HepG2 (cell line): Measurements from ENCODE around the gene ZMAT2. TPM values are rescaled to one million over a fixed set of nuclear protein-coding genes. Genes with fewer than 3 reads are reported as not detected.

Experiments
- ATAC-seq: fragments of 200-7000 bp; cut with Tn5 transposase; 3 replicates; pipeline ENCODE4 v1.9.1; 2020; ENCODE audit warnings: mild to moderate bottlenecking, moderate library complexity
- BruUV-seq: library from RNA; stranded (reverse); fragments of 400-500 nt; replicated peaks from 2 replicates; lab custom pipeline; 2021; lab: Mats Ljungman, UMichigan
- CTCF ChIA-PET: fragments of 300-600 bp; formaldehyde crosslinking; extraction: SDS; loops from one replicate; lab custom pipeline; 2021; ENCODE audit warnings: low total read pairs, inconsistent platforms, low intra/inter-chr PET ratio; lab: Yijun Ruan, JAX
- POLR2A ChIA-PET: fragments of 350-600 bp; sonication (Branson Sonifier 250); formaldehyde crosslinking; loops from one replicate; lab custom pipeline; 2020; ENCODE audit warnings: antibody characterized with exemption, inconsistent platforms; lab: Yijun Ruan, JAX
- DNase-seq: peaks from one replicate; pipeline ENCODE4 v3.0.0-alpha.2; 2015; ENCODE audit warnings: low spot score
- FAIRE-seq: peaks from 3 replicates; lab custom pipeline; 2011; peaks lifted over from hg19 to GRCh38; lab: Jason Lieb, UNC
- H2AFZ ChIP-seq: one replicate; pipeline ENCODE4 v1.6.1; 2011; ENCODE audit warnings: low read length, inconsistent platforms
- H3K27ac ChIP-seq: fragments of 300-600 bp; 3 replicates; pipeline ENCODE4 v1.8.0; 2011; ENCODE audit warnings: mixed run types, mild to moderate bottlenecking, mixed read lengths, low read length, inconsistent platforms; ENCODE audit not compliant: insufficient read depth; ENCODE audit errors: extremely low read length
- H3K27me3 ChIP-seq, 2 experiments: fragments of 200-600 bp in 1 of 2; 2 replicates in 1 of 2; 3 replicates in 1 of 2; pipeline versions ENCODE4 v1.6.0 to v1.8.0; 2011; ENCODE audit warnings: low read length in 2 of 2, mild to moderate bottlenecking in 2 of 2, moderate library complexity in 2 of 2, inconsistent platforms in 1 of 2; ENCODE audit not compliant: insufficient read depth in 2 of 2, control insufficient read depth in 1 of 2
- H3K36me3 ChIP-seq, 2 experiments: fragments of 200-600 bp in 1 of 2; replicated peaks in 1 of 2; 2 replicates in 1 of 2; 3 replicates in 1 of 2; pipeline versions ENCODE4 v1.5.1 to v1.8.0; 2011; ENCODE audit warnings: low read length in 2 of 2, inconsistent platforms in 1 of 2; ENCODE audit not compliant: insufficient read depth in 2 of 2, control insufficient read depth in 1 of 2
- H3K4me1 ChIP-seq: 2 replicates; pipeline ENCODE4 v1.5.1; 2012; ENCODE audit warnings: low read length, inconsistent platforms; ENCODE audit not compliant: insufficient read depth
- H3K4me2 ChIP-seq: 2 replicates; pipeline ENCODE4 v1.6.0; 2011; ENCODE audit warnings: low read depth, low read length, inconsistent platforms
- H3K4me3 ChIP-seq, 3 experiments: fragments of 200-600 bp in 1 of 3; sonication (generic), shearing (Covaris generic) in 1 of 3; replicated peaks in 1 of 3; 2 replicates each; pipeline ENCODE4 v1.5.1; 2011 to 2016; ENCODE audit warnings: low read length in 3 of 3, inconsistent platforms in 2 of 3, low read depth in 2 of 3, mild to moderate bottlenecking in 2 of 3, control low read depth in 1 of 3, mixed read lengths in 1 of 3; ENCODE audit not compliant: insufficient read depth in 1 of 3
- H3K79me2 ChIP-seq: one replicate; pipeline ENCODE4 v1.6.1; 2011; ENCODE audit warnings: low read length, inconsistent platforms; ENCODE audit not compliant: insufficient read depth
- H3K9ac ChIP-seq: 2 replicates; pipeline ENCODE4 v1.6.0; 2011; ENCODE audit warnings: mild to moderate bottlenecking, low read depth, low read length, inconsistent platforms; ENCODE audit not compliant: insufficient read depth
- H3K9me3 ChIP-seq: 2 replicates; pipeline ENCODE4 v1.5.1; 2012; ENCODE audit warnings: mild to moderate bottlenecking, low read length
- H4K20me1 ChIP-seq: 2 replicates; pipeline ENCODE4 v1.6.0; 2011; ENCODE audit warnings: inconsistent platforms, mild to moderate bottlenecking, low read length, moderate library complexity; ENCODE audit not compliant: insufficient read depth
- AGO1 ChIP-seq: fragments of 200-400 bp; formaldehyde crosslinking; IDR thresholded peaks from 2 replicates; pipeline ENCODE4 v1.6.1; 2017; ENCODE audit warnings: mild to moderate bottlenecking, low read depth, low read length, moderate library complexity; ENCODE audit not compliant: poor library complexity, severe bottlenecking
- AGO2 ChIP-seq: fragments of 200-400 bp; formaldehyde crosslinking; optimal IDR thresholded peaks from 2 replicates; pipeline ENCODE3; 2017; ENCODE audit warnings: mild to moderate bottlenecking, low read depth, low read length, moderate library complexity
- ARID3A ChIP-seq: IDR thresholded peaks from 2 replicates; pipeline ENCODE4 v1.6.1; 2012; ENCODE audit warnings: low read depth, low read length, improper control_type of control experiment
- ATF4 ChIP-seq, 2 experiments: fragments of 450-650 bp in 1 of 2; sonication (generic) in 1 of 2; formaldehyde crosslinking; IDR thresholded peaks; 2 replicates each; pipeline versions ENCODE4 v1.5.0 to v1.8.0; 2020 to 2022; ENCODE audit warnings: mild to moderate bottlenecking in 1 of 2, missing genetic modification reagents in 1 of 2
- JUND ChIP-seq: sonication (generic); formaldehyde crosslinking; IDR thresholded peaks from 2 replicates; pipeline ENCODE4 v1.8.0; 2022; ENCODE audit warnings: mild to moderate bottlenecking, missing genetic modification reagents
- MIER2 ChIP-seq: IDR thresholded peaks from 2 replicates; pipeline ENCODE4 v1.6.1; 2016; ENCODE audit warnings: missing biosample characterization, missing genetic modification reagents
- PBX2 ChIP-seq: IDR thresholded peaks from 2 replicates; pipeline ENCODE4 v1.6.1; 2016; ENCODE audit warnings: control low read depth
- PRMT3 ChIP-seq: sonication (generic); formaldehyde crosslinking; IDR thresholded peaks from 2 replicates; pipeline ENCODE4 v1.8.1; 2022; ENCODE audit warnings: low read depth, mild to moderate bottlenecking, moderate library complexity, missing genetic modification reagents, borderline replicate concordance
- RBFOX2 ChIP-seq: fragments of 200-400 bp; formaldehyde crosslinking; IDR thresholded peaks from 2 replicates; pipeline ENCODE4 v1.6.1; 2017; ENCODE audit warnings: low read depth, mild to moderate bottlenecking, low read length
- ZFP36L2 ChIP-seq: sonication (generic); formaldehyde crosslinking; IDR thresholded peaks from 2 replicates; pipeline ENCODE4 v1.4.0; 2020; ENCODE audit warnings: missing genetic modification reagents
- ZNF562 ChIP-seq: sonication (generic); formaldehyde crosslinking; IDR thresholded peaks from 2 replicates; pipeline ENCODE4 v1.8.0; 2022; ENCODE audit warnings: missing genetic modification reagents, borderline replicate concordance
- ZNF629 ChIP-seq: sonication (generic); formaldehyde crosslinking; conservative IDR thresholded peaks from 2 replicates; pipeline ENCODE4 v1.5.0; 2020; ENCODE audit warnings: missing genetic modification reagents
- WGBS: methylation state at CpG from one replicate; pipeline ENCODE4 v1.1.6; 2017; ENCODE audit warnings: low lambda C conversion rate; 5-methylcytosine and 5-hydroxymethylcytosine counted together
- in situ Hi-C: cut with HindIII; loops from 2 replicates; pipeline ENCODE4 v1.10.0; 2017; ENCODE audit warnings: low pct_unique_long_range_greater_than_20kb; ENCODE audit not compliant: extremely low pct_ligation_motif_present
- intact Hi-C: fragments of 100-400 bp; cut with micrococcal nuclease; formaldehyde crosslinking; loops from one replicate; pipeline ENCODE4 v1.10.0; 2022; ENCODE audit not compliant: unreplicated experiment
- polyA plus RNA-seq, 8 experiments: library from polyadenylated mRNA; depleted of rRNA in 3 of 8; stranded (reverse) in 7 of 8; unstranded in 1 of 8; fragments of >200 nt; fragmentation: Illumina TruSeq in 4 of 8; extraction: Trizol in 4 of 8; gene quantifications; 2 replicates each; pipeline versions ENCODE4 v1.2.1 to v1.2.3, GENCODE V29; 2011 to 2016; ENCODE audit warnings: low read depth in 4 of 8, missing spikeins in 1 of 8, mixed read lengths in 1 of 8; ENCODE audit not compliant: insufficient read depth in 1 of 8
- total RNA-seq, 5 experiments: library from RNA; depleted of rRNA; stranded (reverse); fragments of >200 nt; fragmentation: Illumina TruSeq; extraction: Trizol; gene quantifications; 2 replicates each; pipeline ENCODE4 v1.2.3, GENCODE V29; 2016; ENCODE audit warnings: low read depth in 1 of 5

ZMAT2 gene
- total and polyA plus RNA-seq, 2 of the 13 experiments (the other 11 are each of a cell fraction or from before 2014, with no cell fraction given), result 35.4 to 92.8 TPM

- TF ChIP-seq ARID3A (no peak), ZFP36L2 (no peak), MIER2 (CRISPR knock-in tag) (no peak)
Measured at GRCh38 chr5:140671472-140672125, 28.6 kb upstream of the ZMAT2 start (continued).

- no peak overlapping the region for H3K9ac ChIP-seq
- in situ Hi-C loops, result no loop called here
- no peaks in the 10 kb centered on the region for H4K20me1 ChIP-seq
- no peak overlapping the region for H3K27ac ChIP-seq
- TF ChIP-seq ATF4 (CRISPR knock-in tag; IDR thresholded peaks at IDR 0.05), result no peak
- no peak for TF ChIP-seq PBX2
- 0 out of 2 replicates have a peak, but pooled peaks have one; percentile 31 for TF ChIP-seq ZNF629 (CRISPR knock-in tag)
- no peak for TF ChIP-seq JUND
- TF ChIP-seq AGO2, result peak; percentile 67
- peak; percentile 57 for TF ChIP-seq RBFOX2
- no peak for TF ChIP-seq PRMT3 (CRISPR knock-in tag)
- TF ChIP-seq ZNF562, result no peak
- peak; percentile 69 for TF ChIP-seq AGO1
- ATAC-seq, result peak; percentile 10
- no peaks in the 10 kb centered on the region for H3K27me3 ChIP-seq
- no peak overlapping the region for H2AFZ ChIP-seq
- CTCF ChIA-PET, result no interaction called here
- no peaks in the 10 kb centered on the region for H3K4me1 ChIP-seq
- H3K36me3 ChIP-seq, result peaks cover 34 to 63% of the 10 kb centered on the region in 2 experiments; a peak in 4 of 5 replicates
- POLR2A ChIA-PET, result no interaction called here
- no TSS peak for BruUV-seq
- intact Hi-C loops, result no loop called here
- 99% methylated on average over 52 of the region's 70 CpGs for WGBS
- no peaks in the 10 kb centered on the region for H3K9me3 ChIP-seq
- no peak for FAIRE-seq
- no peaks in the 10 kb centered on the region for H3K79me2 ChIP-seq
- no peak for DNase-seq
- no peak overlapping the region for H3K4me2 ChIP-seq
- H3K4me3 ChIP-seq, result no peak overlapping the region
Measured at GRCh38 chr5:140672455-140673186, 27.6 kb upstream of the ZMAT2 start.
